Mesangial cell (primary cell): Measurements from ENCODE around the gene PDHX. TPM values are rescaled to one million over a fixed set of nuclear protein-coding genes. Genes with fewer than 3 reads are reported as not detected.

ENCODE experiments used
- total RNA-seq: library from RNA; depleted of rRNA; stranded (reverse); fragments of >200 nt; gene quantifications from 2 replicates; pipeline ENCODE4 v1.2.3, GENCODE V29; 2015

Gene PDHX
- total RNA-seq: 15.5 and 16.4 TPM in 2 replicates

GRCh38 chr11:34916015-34916842 lies at the start of gene PDHX, which contains the start of gene APIP:
Gene PDHX (plus strand): TSS chr11:34916618. CDS start chr11:34916656, 38 bp downstream.
Gene APIP (minus strand): TSS chr11:34916379. CDS start chr11:34916284, 95 bp downstream.

Other genes starting within 250 kb of the PDHX start
- gene APIP, start 239 bp upstream of the PDHX start, total RNA-seq: 5.3 and 16.1 TPM in 2 replicates
- gene CD44, start 222.6 kb downstream of the PDHX start, total RNA-seq: 104 and 320 TPM in 2 replicates